Effector memory CD8-positive, alpha-beta T cell (primary cell): ENCODE results near the gene CCPG1.
"Not testable (repeated sequence)": the region's sequence is repeated elsewhere in the genome, so short reads cannot be mapped to it uniquely, and the experiment has no call there.

Source experiments
- ATAC-seq: fragments of 150-1000 bp; cut with Tn5 transposase; replicated peaks from 2 replicates; pipeline ENCODE4 v1.10.0; 2021; ENCODE audit warnings: mild to moderate bottlenecking, moderate library complexity
- DNase-seq, 3 experiments: peaks; one replicate each; pipeline ENCODE4 v3.0.0; 2021
- H3K27ac Mint-ChIP-seq, 2 donors: one replicate each; pipeline ENCODE4 v1.8.0; 2022; ENCODE audit warnings: mild to moderate bottlenecking in 2 of 2, mixed read lengths in 2 of 2, moderate library complexity in 2 of 2
- H3K27me3 Mint-ChIP-seq, 2 donors: one replicate each; pipeline ENCODE4 v1.8.0; 2022; ENCODE audit warnings: mixed read lengths in 2 of 2
- H3K36me3 Mint-ChIP-seq: one replicate; pipeline ENCODE4 v1.8.0; 2022; ENCODE audit warnings: mild to moderate bottlenecking, moderate library complexity, mixed read lengths; ENCODE audit not compliant: insufficient read depth
- H3K4me1 Mint-ChIP-seq, 2 donors: one replicate each; pipeline ENCODE4 v1.8.0; 2022; ENCODE audit warnings: low read depth in 2 of 2, mixed read lengths in 2 of 2
- H3K4me3 Mint-ChIP-seq, 2 donors: one replicate each; pipeline ENCODE4 v1.8.0; 2022; ENCODE audit warnings: mild to moderate bottlenecking in 2 of 2, mixed read lengths in 2 of 2, moderate library complexity in 2 of 2
- H3K9me3 Mint-ChIP-seq, 2 donors: one replicate each; pipeline ENCODE4 v1.8.0; 2022; ENCODE audit warnings: mixed read lengths in 2 of 2
- total RNA-seq, 9 experiments: gene quantifications; one replicate each; lab custom pipeline; 2026; lab: John Stamatoyannopoulos, UW

Gene CCPG1
- 5.0 to 20.1 (median 9.4) reads per million in 9 experiments for total RNA-seq

- Mint-ChIP-seq H3K36me3 (peaks cover 15% of the 10 kb centered on the region), H3K4me1 (peaks cover 13 to 30% of the 10 kb centered on the region in 2 donors), H3K27ac (peak within 1 kb of the TSS; percentile 87 to 96), H3K27me3 (no peaks in the 10 kb centered on the region), H3K4me3 (peak within 1 kb of the TSS; percentile 83 to 87), H3K9me3 (no peaks in the 10 kb centered on the region)
- ATAC-seq (peak; percentile 87), DNase-seq (peak; percentile 86 to 88 (median 86))
Observed at GRCh38 chr15:55408012-55408928, at the start of gene CCPG1, which contains the start of gene PIERCE2. Gene CCPG1 (minus strand): TSS chr15:55408359. CDS start chr15:55389424, 18,935 bp downstream. Gene PIERCE2 (plus strand): TSS chr15:55408495. CDS start chr15:55408769, 274 bp downstream.

- H3K9me3 Mint-ChIP-seq = peaks cover 2 to 13% of the 10 kb centered on the region in 2 donors
- no peaks in the 10 kb centered on the region for H3K4me1 Mint-ChIP-seq
- H3K27ac Mint-ChIP-seq = no peak overlapping the region
- ATAC-seq (no peak), DNase-seq (no peak)
- no peak overlapping the region for H3K4me3 Mint-ChIP-seq
- peaks cover 14 to 29% of the 10 kb centered on the region in 2 donors for H3K27me3 Mint-ChIP-seq
- H3K36me3 Mint-ChIP-seq = no peaks in the 10 kb centered on the region
Observed at GRCh38 chr15:55457401-55458022, 49.4 kb upstream of the CCPG1 start.

GRCh38 chr15:55447030-55447394, 38.9 kb upstream of the CCPG1 start:
- H3K4me3 Mint-ChIP-seq, H3K4me1 Mint-ChIP-seq, DNase-seq, ATAC-seq, H3K9me3 Mint-ChIP-seq, H3K27ac Mint-ChIP-seq, H3K36me3 Mint-ChIP-seq: not testable (repeated sequence)
- peaks cover 7 to 14% of the 10 kb centered on the region in 2 donors for H3K27me3 Mint-ChIP-seq

GRCh38 chr15:55446379-55447029, 38.3 kb upstream of the CCPG1 start:
- not testable (repeated sequence) for ATAC-seq, H3K9me3 Mint-ChIP-seq, H3K36me3 Mint-ChIP-seq, H3K27ac Mint-ChIP-seq, DNase-seq, H3K4me1 Mint-ChIP-seq, H3K4me3 Mint-ChIP-seq
- H3K27me3 Mint-ChIP-seq = peaks cover 7 to 14% of the 10 kb centered on the region in 2 donors

- not testable (repeated sequence) for H3K9me3 Mint-ChIP-seq, H3K36me3 Mint-ChIP-seq, ATAC-seq, H3K27ac Mint-ChIP-seq, H3K4me3 Mint-ChIP-seq, H3K27me3 Mint-ChIP-seq, DNase-seq, H3K4me1 Mint-ChIP-seq
Observed at GRCh38 chr15:55445936-55446335, 37.8 kb upstream of the CCPG1 start.

- ATAC-seq, H3K36me3 Mint-ChIP-seq: not testable (repeated sequence)
Observed at GRCh38 chr15:55443141-55443540, 35.0 kb upstream of the CCPG1 start.

GRCh38 chr15:55434989-55435825, 27.0 kb upstream of the CCPG1 start:
- peak; percentile 58 for ATAC-seq
- Mint-ChIP-seq H3K9me3 (no peaks in the 10 kb centered on the region), H3K27ac (no peak overlapping the region), H3K4me1 (peaks cover 2 to 7% of the 10 kb centered on the region in 2 donors), H3K27me3 (peaks cover 6 to 8% of the 10 kb centered on the region in 2 donors), H3K36me3 (no peaks in the 10 kb centered on the region), H3K4me3 (no peak overlapping the region)
- peak in 2 of 3 experiments; percentile 3 to 14 for DNase-seq

More at GRCh38 chr15:55443141-55443540, 35.0 kb upstream of the CCPG1 start:
- DNase-seq, H3K27me3 Mint-ChIP-seq, H3K4me1 Mint-ChIP-seq, H3K27ac Mint-ChIP-seq, H3K9me3 Mint-ChIP-seq, H3K4me3 Mint-ChIP-seq: not testable (repeated sequence)

- H3K27me3 Mint-ChIP-seq = no peaks in the 10 kb centered on the region
- ATAC-seq (no peak), DNase-seq (no peak)
- H3K9me3 Mint-ChIP-seq = no peaks in the 10 kb centered on the region
- H3K27ac Mint-ChIP-seq = no peak overlapping the region
- no peaks in the 10 kb centered on the region for H3K4me1 Mint-ChIP-seq
- H3K36me3 Mint-ChIP-seq = no peaks in the 10 kb centered on the region
- no peak overlapping the region for H3K4me3 Mint-ChIP-seq
Observed at GRCh38 chr15:55422089-55422488, 13.9 kb upstream of the CCPG1 start.

GRCh38 chr15:55420171-55420866, 12.2 kb upstream of the CCPG1 start:
- no peak for DNase-seq
- ATAC-seq = no peak
- H3K27ac Mint-ChIP-seq = no peak overlapping the region
- no peak overlapping the region for H3K4me3 Mint-ChIP-seq
- H3K9me3 Mint-ChIP-seq = no peaks in the 10 kb centered on the region
- no peaks in the 10 kb centered on the region for H3K4me1 Mint-ChIP-seq
- H3K27me3 Mint-ChIP-seq = no peaks in the 10 kb centered on the region
- no peaks in the 10 kb centered on the region for H3K36me3 Mint-ChIP-seq

GRCh38 chr15:55417678-55418077, 9.5 kb upstream of the CCPG1 start:
- not testable (repeated sequence) for DNase-seq, H3K27ac Mint-ChIP-seq, ATAC-seq, H3K4me1 Mint-ChIP-seq, H3K27me3 Mint-ChIP-seq, H3K9me3 Mint-ChIP-seq, H3K4me3 Mint-ChIP-seq, H3K36me3 Mint-ChIP-seq

GRCh38 chr15:55408976-55409375, 817 bp upstream of the CCPG1 start:
- H3K27me3 Mint-ChIP-seq, H3K9me3 Mint-ChIP-seq, ATAC-seq, DNase-seq: not testable (repeated sequence)
- H3K4me1 Mint-ChIP-seq = peaks cover 8 to 23% of the 10 kb centered on the region in 2 donors
- H3K36me3 Mint-ChIP-seq = peaks cover 15% of the 10 kb centered on the region
- peak overlapping the region; percentile 83 to 87 for H3K4me3 Mint-ChIP-seq
- H3K27ac Mint-ChIP-seq = peak overlapping the region; percentile 87 to 96

GRCh38 chr15:55407498-55408011, 604 bp downstream of the CCPG1 start:
- DNase-seq (no peak), ATAC-seq (no peak)
- peak overlapping the region; percentile 83 to 87 for H3K4me3 Mint-ChIP-seq
- peak overlapping the region; percentile 87 to 96 for H3K27ac Mint-ChIP-seq
- H3K4me1 Mint-ChIP-seq = peaks cover 18 to 37% of the 10 kb centered on the region in 2 donors
- H3K9me3 Mint-ChIP-seq = no peaks in the 10 kb centered on the region
- peaks cover 15% of the 10 kb centered on the region for H3K36me3 Mint-ChIP-seq
- H3K27me3 Mint-ChIP-seq = no peaks in the 10 kb centered on the region
